Ramos (cell line): Measurements from ENCODE around the gene SRGAP2C.
"Not testable (repeated sequence)": the region's sequence is repeated elsewhere in the genome, so short reads cannot be mapped to it uniquely, and the experiment has no call there.

Experiments used
- in situ Hi-C: fragments of 300-500 bp; cut with MboI; formaldehyde crosslinking; loops from one replicate; pipeline ENCODE4 v1.14.3; 2022; ENCODE audit warnings: low sequenced_read_pairs; ENCODE audit not compliant: unreplicated experiment

SRGAP2C gene

DNA sequence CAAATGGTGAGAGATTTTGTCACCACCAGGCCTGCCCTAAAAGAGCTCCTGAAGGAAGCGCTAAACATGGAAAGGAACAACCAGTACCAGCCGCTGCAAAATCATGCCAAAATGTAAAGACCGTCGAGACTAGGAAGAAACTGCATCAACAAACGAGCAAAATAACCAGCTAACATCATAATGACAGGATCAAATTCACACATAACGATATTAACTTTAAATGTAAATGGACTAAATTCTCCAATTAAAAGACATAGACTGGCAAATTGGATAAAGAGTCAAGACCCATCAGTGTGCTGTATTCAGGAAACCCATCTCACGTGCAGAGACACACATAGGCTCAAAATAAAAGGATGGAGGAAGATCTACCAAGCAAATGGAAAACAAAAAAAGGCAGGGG is 218.5 kb downstream of the SRGAP2C start:
- in situ Hi-C loops, result not testable (repeated sequence)

DNA sequence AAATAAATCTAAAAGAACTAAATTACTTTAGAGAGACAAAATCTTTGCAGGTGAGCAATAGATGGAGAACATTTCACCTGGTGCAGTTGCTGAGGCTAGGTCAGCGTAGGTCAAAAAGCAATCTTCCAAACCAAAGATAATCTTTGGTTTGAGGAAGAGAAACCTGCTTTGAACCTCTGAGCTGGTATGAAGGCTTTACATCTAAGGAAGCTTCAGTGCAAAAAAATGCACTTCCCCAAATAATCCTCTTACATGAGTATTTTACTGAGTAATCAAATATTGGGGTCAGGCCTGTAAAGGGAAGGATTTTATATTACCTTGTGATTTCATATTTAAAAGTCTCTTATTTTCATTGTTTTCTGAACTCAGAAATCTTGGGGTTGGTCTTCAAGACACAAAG is 223.6 kb downstream of the SRGAP2C start:
- in situ Hi-C loops, result no loop called here

DNA sequence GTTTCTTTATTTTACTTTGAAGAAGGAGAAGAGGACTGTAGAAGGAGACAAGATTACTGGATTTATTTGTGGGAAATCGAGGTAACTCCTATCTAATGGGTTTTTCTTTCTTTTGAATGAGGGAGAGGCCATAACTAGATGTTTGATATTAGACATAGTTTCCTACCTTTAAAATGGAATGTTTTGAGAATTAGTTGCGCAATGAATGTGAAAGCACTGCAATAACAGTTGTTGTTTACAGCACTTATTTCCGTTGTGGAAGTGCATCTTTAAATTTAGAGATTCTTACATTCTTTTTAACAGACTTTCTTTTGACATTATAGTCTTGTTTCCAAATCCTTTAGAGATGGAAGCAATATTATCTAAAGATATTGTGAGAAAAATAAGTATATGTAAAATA is 229.0 kb downstream of the SRGAP2C start:
- in situ Hi-C loops, result no loop called here

DNA sequence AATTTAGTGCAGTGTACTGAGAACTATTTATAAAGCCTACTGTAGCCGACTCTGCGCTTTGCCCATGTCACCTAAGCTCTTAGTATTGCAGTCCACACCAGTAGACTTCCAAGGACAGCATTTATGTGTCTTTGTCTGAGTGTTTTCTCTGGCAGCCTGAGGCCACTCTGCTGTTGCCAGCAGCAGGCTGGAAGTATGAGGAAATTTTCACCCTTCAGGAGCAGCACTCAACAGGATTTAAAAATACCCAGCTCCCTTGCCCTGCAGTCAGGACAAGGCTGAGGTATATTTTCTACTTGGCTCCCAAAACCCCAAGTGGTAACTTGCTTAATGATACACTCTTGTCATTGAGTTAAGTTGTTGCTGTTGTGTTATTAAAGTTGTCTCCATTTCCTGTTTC is 230.1 kb downstream of the SRGAP2C start:
- in situ Hi-C loops, result no loop called here

DNA sequence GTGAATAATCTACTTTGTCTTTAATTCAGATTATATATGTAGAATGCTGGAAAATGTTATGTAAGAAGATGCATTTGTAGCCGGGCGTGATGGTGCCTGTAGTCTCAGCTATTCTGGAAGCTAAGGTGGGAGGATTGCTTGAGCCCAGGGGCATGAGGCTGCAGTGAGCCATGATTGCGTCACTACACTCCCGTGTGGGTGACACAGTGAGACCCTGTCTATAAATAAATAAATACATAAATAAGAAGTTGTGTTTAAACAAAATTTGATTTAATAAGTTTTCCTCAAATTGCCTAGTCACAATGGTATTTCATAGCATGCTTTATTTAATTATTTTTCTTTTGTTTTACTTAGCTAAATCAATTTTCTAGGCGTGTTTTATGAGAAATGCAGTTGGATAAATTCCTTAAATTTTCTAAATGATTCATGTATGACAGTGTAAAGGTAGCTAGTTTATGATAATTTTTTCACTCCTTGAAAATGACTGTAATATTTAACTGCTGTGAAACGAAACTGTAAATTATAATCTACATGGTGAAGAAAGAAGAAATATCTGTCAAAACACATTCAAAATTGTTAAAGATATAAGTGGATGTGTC is 232.6 kb downstream of the SRGAP2C start:
- in situ Hi-C loops, result no loop called here

DNA sequence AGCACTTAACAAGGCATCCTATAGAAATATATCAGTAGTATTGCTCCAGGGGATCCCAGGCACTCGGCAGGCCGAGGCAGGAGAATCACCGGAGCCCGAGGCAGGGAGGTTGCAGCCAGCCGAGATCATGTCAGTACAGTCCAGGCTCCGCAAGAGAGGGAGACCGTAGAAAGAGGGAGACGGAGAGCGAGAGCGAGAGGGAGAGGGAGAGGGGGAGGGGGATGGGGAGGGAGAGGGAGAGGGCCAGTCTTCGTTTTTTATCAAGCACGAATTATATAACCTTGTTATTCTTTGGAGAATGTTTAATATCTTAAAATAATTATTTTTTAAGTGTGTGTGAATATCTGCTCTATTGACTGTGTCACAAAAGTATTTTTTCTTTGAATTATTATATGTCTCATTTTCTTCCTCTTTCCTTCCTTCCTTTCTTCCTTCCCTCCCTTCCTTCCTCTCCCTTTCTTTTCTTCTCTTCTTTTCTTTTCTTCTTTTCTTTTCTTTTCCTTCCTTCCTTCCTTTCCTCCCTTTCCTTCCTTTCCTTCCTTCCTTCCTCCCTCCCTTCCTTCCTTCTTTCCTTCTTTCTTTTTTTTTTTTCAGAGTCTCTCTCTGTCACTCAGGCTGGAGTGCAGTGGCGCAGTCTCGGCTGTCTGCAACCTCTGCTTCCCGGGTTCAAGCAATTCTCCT is 233.7 kb downstream of the SRGAP2C start:
- in situ Hi-C loops, result no loop called here

DNA sequence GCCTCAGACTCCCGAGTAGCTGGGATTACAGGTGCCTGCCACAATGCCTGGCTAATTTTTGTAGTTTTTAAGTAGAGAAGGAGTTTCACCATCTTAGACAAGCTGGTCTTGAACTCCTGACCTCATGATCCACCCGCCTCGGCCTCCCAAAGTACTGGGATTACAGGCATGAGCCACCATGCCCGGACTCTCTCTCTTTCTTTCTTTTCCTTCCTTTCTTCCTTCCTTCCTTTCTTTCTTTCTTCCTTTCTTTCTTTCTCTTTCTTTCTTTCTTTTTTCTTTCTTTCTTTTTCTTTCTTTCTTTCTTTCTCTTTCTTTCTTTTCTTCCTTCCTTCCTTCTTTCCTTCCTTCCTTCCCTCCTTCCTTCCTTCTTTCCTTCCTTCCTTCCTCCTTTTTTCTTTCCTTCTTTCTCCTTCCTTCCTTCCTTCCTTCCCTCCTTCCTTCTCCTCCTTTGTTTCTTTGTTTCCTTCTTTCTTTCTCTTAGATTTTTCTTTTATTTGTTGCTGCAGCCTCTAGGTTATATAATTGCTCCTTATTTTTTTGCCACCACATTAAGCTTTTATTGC is 234.4 kb downstream of the SRGAP2C start:
- in situ Hi-C loops, result not testable (repeated sequence)

DNA sequence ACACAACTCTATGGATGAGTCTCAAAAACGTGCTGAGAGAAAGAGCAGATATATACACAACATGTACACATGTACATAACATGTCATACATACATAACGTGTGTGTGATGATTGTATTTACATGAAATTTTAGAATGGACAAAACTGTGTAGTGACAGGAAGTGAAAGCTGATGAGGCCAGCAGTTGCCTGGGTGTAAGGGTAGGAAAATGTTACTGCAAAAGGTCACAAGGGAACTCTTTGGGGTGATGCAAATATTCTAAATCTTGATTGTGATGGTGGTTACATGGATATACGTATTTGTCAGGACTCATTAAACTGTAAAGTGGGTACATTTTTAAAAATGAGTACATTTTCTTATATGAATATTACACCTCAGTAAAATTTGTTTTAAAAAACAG is 236.7 kb downstream of the SRGAP2C start:
- in situ Hi-C loops, result not testable (repeated sequence)

DNA sequence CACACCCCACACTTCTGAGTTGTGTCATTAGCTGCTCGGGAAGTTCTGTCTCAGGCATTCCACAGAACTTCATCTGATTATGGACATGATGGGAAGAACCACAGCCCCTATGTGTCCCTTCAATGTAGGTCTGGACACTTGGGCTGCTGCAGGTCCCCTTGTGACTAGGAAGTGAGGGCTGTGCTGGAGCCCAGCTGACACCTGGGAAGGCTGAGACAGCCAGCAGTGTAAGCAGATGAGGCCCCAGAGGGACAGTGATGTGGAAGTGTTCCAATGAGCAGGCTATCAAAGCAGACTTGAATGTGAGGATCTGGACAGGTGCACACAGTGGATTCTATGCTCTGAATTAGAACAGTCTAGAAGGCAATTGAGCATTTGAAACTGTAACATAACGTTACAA is 239.2 kb downstream of the SRGAP2C start:
- in situ Hi-C loops, result not testable (repeated sequence)

DNA sequence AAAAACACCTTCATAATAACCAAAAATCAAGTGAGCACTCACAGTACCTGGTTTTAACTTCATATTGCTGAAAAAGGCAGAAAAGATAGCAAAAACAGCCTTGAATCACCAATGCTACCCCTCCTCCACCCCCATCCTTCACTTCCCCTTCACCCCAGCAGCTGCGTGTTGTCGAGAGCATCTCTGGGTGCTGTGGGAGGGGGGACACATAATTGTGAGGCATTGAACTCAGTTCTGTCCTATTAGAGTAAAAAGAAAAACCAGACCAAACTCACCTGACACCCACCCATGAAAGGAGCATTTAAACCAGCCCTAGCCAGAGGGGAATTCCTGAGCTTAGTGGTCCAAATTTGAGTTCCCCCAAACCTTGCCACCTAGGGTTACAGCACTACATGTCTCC is 248.7 kb downstream of the SRGAP2C start:
- in situ Hi-C loops, result not testable (repeated sequence)

DNA sequence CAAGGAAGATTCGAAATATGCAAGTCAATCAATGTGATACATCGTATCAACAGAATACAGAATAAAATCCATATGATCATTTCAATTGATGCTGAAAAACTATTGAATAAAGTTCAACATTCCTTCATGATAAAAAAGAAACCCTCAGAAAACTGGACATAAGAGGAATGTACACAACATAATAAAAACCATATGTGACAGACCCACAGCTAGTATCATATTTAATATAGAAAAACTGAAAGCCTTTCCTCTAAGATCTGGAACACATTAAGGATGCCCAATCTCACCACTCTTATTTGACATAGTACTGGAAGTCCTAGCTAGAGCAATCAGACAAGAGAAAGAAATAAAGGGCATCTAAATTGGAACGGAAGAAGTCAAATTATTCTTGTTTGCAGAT is 254.1 kb downstream of the SRGAP2C start:
- in situ Hi-C loops, result not testable (repeated sequence)

DNA sequence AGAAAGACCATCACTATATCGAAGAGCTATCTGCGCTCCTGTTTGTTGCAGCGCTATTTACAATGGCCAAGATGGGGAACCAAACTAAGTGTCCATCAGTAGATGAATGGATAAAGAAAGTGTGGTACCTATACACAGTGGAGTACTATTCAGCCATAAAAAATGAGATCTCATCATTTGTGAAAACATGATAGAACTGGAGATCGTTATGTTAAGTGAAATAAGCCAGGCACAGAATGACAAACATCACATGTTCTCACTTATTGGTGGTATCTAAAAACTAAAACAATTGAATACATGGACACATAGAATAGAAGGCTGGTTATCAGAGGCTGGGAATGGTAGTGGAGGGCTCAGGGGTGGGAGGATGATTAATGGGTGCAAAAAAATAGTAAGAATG is 256.2 kb downstream of the SRGAP2C start:
- in situ Hi-C loops, result no loop called here
